ENCODE data around the gene DCUN1D2. TPM values are rescaled to one million over a fixed set of nuclear protein-coding genes. Genes with fewer than 3 reads are reported as not detected.

The DCUN1D2 gene
- total RNA-seq, 4 donors from 2014 or later, result 45.1 to 63.6 (median 56.0) TPM

DNA sequence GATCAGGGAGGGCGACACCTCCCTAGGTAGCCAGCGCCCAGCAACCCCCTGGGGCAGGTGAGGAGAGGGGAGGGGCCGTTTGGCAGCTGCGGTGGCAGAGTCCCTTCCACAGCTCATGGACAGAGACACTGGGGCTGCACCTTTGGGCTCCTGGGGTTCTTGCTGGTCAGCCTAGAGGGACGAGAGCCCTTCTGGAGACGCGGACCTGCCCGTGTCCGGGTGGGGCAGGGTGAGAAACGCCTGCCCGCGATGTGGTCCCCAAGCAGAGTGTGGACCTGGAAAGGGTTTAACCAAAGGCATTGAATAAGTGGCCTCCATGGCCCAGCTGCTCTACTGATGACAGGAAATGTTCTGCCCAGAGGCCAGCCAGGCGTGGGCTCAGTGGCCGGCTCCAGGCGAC, 75.5 kb downstream of the DCUN1D2 start:
- Histone ChIP-seq H3K4me3 (no peak overlapping the region), H3K9me3 (no peaks in the 10 kb centered on the region), H3K36me3 (peaks cover 0 to 3% of the 10 kb centered on the region in 2 donors), H3K4me1 (peaks cover 17 to 18% of the 10 kb centered on the region in 2 donors), H3K27ac (peak overlapping the region; percentile 99 to 100 (median 100)), H3K27me3 (no peaks in the 10 kb centered on the region)
- intact Hi-C loops (cut with DNase I; ENCODE audit: low total_unique reads), result loop anchor here (10.0 kb wide), 1 partner anchor 410 kb away; no protein-coding TSS in a partner anchor
- no peak for ATAC-seq
- TF ChIP-seq, protein P1, sequence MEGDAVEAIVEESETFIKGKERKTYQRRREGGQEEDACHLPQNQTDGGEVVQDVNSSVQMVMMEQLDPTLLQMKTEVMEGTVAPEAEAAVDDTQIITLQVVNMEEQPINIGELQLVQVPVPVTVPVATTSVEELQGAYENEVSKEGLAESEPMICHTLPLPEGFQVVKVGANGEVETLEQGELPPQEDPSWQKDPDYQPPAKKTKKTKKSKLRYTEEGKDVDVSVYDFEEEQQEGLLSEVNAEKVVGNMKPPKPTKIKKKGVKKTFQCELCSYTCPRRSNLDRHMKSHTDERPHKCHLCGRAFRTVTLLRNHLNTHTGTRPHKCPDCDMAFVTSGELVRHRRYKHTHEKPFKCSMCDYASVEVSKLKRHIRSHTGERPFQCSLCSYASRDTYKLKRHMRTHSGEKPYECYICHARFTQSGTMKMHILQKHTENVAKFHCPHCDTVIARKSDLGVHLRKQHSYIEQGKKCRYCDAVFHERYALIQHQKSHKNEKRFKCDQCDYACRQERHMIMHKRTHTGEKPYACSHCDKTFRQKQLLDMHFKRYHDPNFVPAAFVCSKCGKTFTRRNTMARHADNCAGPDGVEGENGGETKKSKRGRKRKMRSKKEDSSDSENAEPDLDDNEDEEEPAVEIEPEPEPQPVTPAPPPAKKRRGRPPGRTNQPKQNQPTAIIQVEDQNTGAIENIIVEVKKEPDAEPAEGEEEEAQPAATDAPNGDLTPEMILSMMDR (IDR thresholded peaks at IDR 0.05 in 4 of 5, conservative IDR thresholded peaks at IDR 0.05 in 1 of 5), result no peak
- TF ChIP-seq POLR2A (IDR thresholded peaks at IDR 0.05), result no peak
- no peak for DNase-seq
- in situ Hi-C loops (cut with MboI; ENCODE audit: low sequenced_read_pairs in 4 of 4), result no loop called here

DNA sequence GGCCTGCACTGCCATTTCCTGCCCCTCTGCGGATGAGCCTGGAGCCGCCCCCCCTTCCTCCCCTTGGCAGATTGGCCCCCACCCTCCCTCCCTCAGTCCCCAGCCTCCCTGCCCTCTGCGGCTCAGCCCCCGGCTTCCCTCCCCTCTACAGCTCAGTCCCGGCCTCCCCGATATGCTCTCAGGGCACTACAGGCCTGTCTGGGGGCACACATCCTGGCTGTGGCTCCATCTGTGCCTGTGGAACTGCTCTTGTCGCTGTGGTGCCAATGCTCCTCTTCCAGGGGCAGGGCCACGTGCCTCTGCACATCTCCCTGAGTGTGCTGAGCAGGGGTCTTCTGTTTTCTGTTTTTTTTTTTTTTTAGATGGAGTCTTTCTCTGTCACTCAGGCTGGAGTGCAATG, 76.2 kb downstream of the DCUN1D2 start:
- TF ChIP-seq, protein P1 (IDR thresholded peaks at IDR 0.05 in 4 of 5, conservative IDR thresholded peaks at IDR 0.05 in 1 of 5), result no peak
- no peak for TF ChIP-seq POLR2A (IDR thresholded peaks at IDR 0.05)
- DNase-seq (no peak), ATAC-seq (no peak)
- peaks cover 0 to 2% of the 10 kb centered on the region in 2 donors for H3K36me3 ChIP-seq
- H3K9me3 ChIP-seq, result no peaks in the 10 kb centered on the region
- H3K4me3 ChIP-seq, result peak overlapping the region in 1 of 4 donors; percentile 68
- peaks cover 20 to 21% of the 10 kb centered on the region in 2 donors for H3K4me1 ChIP-seq
- intact Hi-C loops (cut with DNase I; ENCODE audit: low total_unique reads) (loop anchor here (10.0 kb wide), 1 partner anchor 410 kb away; no protein-coding TSS in a partner anchor), in situ Hi-C loops (cut with MboI; ENCODE audit: low sequenced_read_pairs in 4 of 4) (no loop called here)
- peak overlapping the region; percentile 99 to 100 (median 100) for H3K27ac ChIP-seq
- H3K27me3 ChIP-seq, result no peaks in the 10 kb centered on the region

DNA sequence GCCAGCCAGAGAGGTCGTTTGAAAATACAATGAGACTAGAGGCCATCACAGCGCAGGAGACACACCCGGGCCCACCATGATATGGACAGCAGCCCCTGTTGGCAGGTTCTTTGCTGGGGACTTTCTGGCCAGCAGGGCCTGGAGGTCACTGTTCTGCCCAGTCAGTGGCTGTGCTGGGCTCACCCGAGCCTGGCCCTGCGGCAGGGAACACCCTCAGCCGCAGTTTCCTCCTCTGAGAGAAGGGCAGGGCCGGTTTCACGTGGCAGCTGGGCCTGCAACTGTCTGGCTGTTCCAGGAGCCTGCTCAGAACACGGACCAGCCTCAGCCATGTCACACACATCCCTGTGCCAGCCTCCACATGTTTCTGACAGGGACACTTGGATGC, 76.6 kb downstream of the DCUN1D2 start:
- peak overlapping the region; percentile 56 to 68 (median 60) for H3K4me3 ChIP-seq

DNA sequence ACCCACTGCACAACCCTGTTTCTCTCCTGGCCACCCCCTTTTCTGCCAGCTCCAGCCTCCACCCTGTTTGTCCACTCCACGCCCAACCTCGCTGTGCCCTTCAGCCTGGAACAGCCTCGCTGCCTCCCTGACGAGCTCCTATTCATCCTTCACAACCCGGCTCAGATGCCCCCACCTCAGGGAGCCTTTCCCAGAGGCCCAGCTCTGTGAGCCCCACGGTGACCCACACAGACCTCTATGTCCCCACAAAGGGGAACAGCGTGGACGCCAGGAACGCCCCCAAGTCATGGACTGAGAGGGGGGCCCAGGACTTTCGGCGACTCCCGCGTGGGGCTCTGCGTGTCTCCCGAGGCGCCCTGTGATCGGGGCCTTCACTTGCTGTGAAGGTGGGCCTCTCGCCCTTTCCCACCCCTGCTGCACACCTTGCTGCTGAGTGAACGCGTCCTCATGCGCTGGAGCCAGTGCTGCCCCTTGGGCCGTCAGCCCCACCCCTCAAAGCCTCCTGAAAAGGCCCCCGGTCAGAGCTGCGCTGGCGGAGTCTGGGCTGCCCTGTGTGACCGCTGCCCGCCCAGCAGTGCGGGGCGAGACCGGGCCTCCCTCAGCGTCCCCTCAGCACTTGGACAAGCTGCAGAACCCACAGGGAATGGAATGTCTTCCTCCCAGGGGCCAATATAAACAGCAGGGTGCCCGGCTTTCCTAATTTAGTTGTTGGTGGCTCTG, 77.2 kb downstream of the DCUN1D2 start:
- ATAC-seq (peak; percentile 21 to 35), DNase-seq (peak; percentile 79 to 82)
- Histone ChIP-seq H3K27me3 (no peaks in the 10 kb centered on the region), H3K9me3 (no peaks in the 10 kb centered on the region), H3K36me3 (peaks cover 0 to 7% of the 10 kb centered on the region in 2 donors), H3K27ac (peak overlapping the region; percentile 99 to 100 (median 100)), H3K4me3 (peak overlapping the region; percentile 56 to 68 (median 60)), H3K4me1 (peaks cover 30 to 31% of the 10 kb centered on the region in 2 donors)
- intact Hi-C loops (cut with DNase I; ENCODE audit: low total_unique reads), result loop anchor here (10.0 kb wide), 1 partner anchor 411 kb away; no protein-coding TSS in a partner anchor
- TF ChIP-seq, protein P1 (IDR thresholded peaks at IDR 0.05 in 4 of 5, conservative IDR thresholded peaks at IDR 0.05 in 1 of 5), result no peak
- no peak for TF ChIP-seq POLR2A (IDR thresholded peaks at IDR 0.05)
- in situ Hi-C loops (cut with MboI; ENCODE audit: low sequenced_read_pairs in 4 of 4), result no loop called here

More for the DNA sequence above, 76.6 kb downstream of the DCUN1D2 start:
- peaks cover 0 to 6% of the 10 kb centered on the region in 2 donors for H3K36me3 ChIP-seq
- intact Hi-C loops (cut with DNase I; ENCODE audit: low total_unique reads) (loop anchor here (10.0 kb wide), 1 partner anchor 411 kb away; no protein-coding TSS in a partner anchor), in situ Hi-C loops (cut with MboI; ENCODE audit: low sequenced_read_pairs in 4 of 4) (no loop called here)
- peak; percentile 37 to 42 for ATAC-seq
- TF ChIP-seq, protein P1 (IDR thresholded peaks at IDR 0.05 in 4 of 5, conservative IDR thresholded peaks at IDR 0.05 in 1 of 5), result no peak
- peak; percentile 78 to 87 for TF ChIP-seq POLR2A (IDR thresholded peaks at IDR 0.05)
- peak overlapping the region; percentile 99 to 100 (median 100) for H3K27ac ChIP-seq
- peaks cover 25% of the 10 kb centered on the region in 2 donors for H3K4me1 ChIP-seq
- H3K9me3 ChIP-seq, result no peaks in the 10 kb centered on the region
- peak; percentile 94 to 95 for DNase-seq
- no peaks in the 10 kb centered on the region for H3K27me3 ChIP-seq
